ENCODE results near the gene SHC3.
A peak's percentile ranks its signal among the peaks of the same experiment; 100 is the strongest.

Gene SHC3

DNA sequence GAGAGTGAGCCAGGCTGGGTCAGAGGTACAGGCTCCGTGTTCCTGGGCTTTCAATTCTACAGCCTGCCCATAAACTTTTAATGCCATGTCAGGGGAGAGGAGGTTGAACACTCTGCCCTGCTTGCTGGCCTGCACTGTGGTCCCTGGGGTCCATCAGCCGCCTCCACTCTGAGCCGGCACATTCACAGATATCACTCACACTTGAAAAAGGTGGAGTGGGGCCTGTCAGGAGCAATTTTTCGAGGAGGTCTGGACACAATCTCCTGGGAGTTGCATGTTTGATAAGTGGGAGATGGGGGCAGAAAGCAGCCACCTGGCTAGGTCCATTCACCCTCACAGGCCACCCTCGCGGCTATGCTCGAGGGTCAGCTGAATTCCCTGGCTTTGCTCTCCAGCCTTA is 164.5 kb downstream of the SHC3 start:
- no peak for DNase-seq

DNA sequence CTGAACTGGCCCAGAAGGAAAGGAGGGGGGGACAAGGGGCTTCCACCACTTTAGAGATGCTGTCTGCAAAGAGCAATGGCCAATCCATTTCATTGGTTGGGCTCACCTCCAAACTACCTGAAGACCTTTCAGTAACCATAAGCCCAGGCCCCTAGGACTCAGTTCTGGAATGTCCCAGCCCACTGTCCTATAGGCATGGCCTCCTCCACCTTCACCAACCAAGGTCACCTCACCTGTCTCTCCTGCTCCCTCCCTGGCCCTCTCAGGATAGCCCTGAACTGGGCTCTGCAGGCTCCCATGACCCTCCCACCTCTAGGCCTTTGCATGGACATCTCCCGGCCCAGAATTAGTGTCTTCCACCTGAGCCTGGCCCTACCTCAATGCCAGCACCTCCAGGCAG is 165.0 kb downstream of the SHC3 start:
- no peak for DNase-seq

GRCh38 chr9:89012294-89013042 is 166.2 kb downstream of the SHC3 start:
- DNase-seq: no peak

DNA sequence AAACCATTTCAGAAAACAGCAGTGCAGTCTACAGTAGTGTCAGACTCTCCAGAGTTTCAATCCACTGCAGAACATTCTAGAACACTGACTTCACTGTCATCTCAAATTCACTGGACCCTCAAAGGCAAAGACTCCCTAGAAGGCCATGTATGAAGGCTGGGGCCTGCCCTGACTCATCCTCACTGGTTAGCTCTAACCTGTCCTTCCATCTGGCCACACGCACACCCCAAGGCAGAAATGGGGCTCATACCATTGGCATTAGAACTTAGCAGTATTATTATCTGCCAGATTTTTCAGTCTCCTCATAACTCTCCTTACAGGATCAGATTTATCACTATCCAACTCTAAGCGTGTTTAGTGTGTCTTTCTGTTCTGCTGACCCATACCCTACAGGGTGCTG is 166.9 kb downstream of the SHC3 start:
- DNase-seq: no peak

- DNase-seq: no peak
Observed at GRCh38 chr9:89010526-89011111, 168.0 kb downstream of the SHC3 start.

DNA sequence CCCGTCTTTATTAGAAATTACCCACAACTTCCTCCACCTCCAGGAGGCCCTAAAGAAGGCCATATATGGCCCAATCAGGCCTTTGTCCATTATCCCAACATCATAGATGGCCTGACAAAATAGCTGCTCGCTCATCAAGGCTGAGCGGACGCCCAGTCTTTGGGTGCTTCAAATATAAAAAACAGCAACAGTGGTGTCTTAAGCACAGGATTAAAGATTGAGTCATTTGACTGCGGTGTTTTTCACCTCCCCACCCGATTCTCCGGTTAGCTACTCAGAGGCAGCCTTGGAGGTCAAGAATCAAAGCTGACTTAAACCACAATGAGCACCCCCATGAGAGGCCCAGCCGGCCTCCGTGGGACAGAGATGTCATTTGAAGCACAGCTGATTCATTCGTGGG is 168.6 kb downstream of the SHC3 start:
- no peak for DNase-seq

DNA sequence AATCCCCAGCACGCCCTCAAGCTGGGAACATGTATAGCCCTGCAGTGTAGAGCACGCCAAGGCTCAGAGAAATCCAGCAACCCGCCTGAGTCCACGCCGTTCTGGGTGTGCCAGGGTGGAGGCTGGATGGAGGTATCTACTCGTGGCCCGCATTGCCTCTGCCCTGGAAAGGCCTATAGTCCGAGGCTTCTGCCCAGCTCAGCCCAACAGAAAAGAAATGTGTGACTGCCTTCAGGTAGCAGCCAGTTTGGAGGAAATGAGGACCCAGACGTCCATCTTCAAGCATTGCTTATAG is 169.1 kb downstream of the SHC3 start:
- no peak for DNase-seq

- DNase-seq: no peak
Observed at GRCh38 chr9:89008744-89009545, 169.7 kb downstream of the SHC3 start.

GRCh38 chr9:89008055-89008743 is 170.4 kb downstream of the SHC3 start:
- no peak for DNase-seq

- peak; percentile 33 for DNase-seq
Observed at GRCh38 chr9:89006996-89007967, 171.3 kb downstream of the SHC3 start.

GRCh38 chr9:89006267-89006666 is 172.4 kb downstream of the SHC3 start:
- no peak for DNase-seq

- DNase-seq: peak; percentile 40
Observed at GRCh38 chr9:89005323-89005722, 173.3 kb downstream of the SHC3 start.

GRCh38 chr9:89002987-89003386 is 175.6 kb downstream of the SHC3 start:
- no peak for DNase-seq

DNA sequence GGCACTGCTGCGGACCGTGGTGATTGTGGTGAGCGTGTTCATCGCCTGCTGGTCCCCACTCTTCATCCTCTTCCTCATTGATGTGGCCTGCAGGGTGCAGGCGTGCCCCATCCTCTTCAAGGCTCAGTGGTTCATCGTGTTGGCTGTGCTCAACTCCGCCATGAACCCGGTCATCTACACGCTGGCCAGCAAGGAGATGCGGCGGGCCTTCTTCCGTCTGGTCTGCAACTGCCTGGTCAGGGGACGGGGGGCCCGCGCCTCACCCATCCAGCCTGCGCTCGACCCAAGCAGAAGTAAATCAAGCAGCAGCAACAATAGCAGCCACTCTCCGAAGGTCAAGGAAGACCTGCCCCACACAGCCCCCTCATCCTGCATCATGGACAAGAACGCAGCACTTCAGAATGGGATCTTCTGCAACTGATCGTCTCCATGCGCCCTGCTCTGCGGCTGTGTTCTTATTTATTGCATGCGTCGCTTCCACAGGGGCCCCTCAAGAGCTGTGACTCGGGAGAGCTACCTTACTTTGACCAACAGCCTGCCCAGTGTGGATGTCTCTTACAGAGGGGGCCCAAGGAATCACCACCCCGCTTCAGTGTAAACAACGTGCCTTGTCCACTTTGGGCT is 176.6 kb downstream of the SHC3 start:
- DNase-seq: peak; percentile 47

- peak; percentile 92 for DNase-seq
Observed at GRCh38 chr9:89000973-89001916, 177.4 kb downstream of the SHC3 start.

DNA sequence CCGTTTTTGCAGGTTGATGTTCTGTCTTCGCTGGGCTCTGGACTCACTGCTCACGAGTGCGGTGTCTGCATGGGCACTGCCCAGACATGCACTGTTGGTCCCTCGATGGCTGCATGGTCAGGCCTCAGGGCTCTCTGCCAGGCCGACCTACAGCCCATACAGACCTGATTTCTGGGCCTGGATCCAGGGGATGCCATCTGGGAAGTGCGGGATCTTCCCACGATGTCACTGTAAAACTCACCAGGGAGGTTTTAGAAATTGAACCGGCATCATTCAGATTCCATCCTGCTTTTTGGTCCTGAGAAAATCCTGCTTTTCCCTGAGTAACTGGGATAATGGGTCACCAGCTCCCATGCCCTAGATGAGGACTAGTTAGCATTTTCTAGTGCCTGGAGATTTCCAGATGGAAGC is 178.2 kb downstream of the SHC3 start:
- peak; percentile 56 for DNase-seq

DNA sequence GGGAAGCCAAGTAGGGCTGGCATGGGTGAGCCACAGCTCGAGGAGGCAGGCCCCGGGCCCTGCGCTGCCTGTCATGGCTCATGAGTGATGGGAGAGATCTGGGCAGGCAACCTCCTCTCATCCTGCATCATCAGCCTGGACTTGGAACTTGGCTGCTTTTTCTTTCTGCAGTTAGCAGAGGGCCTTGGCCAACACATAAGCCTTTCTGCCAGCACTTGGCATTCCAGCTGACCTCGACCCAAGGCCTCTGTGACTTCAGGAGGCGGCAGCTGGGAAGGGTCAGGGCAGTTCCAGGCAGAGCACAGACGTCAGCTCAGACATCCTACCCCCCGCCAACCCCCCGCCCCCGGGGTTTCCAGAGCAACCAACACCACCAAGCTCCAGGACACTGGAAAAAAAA is 179.7 kb downstream of the SHC3 start:
- DNase-seq: peak; percentile 49

DNA sequence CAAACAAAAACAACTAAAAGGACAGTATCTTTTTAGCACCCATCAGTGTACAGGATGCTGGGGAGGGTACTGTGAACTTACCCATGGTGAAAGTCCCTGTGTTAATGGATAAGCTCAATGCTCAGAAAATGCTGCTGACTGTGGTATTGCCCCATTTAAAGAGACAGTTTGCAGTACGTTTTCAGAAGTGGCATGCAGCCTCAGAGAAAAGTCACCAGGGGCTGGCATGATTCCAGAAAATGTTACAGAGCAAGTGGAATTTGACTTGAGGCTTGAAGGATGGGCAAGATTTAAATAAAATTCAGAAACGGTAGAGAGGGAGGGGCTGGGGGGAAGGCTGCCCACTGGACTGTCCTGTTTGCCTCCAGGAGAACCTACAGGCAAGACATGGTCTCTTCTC is 180.1 kb downstream of the SHC3 start:
- DNase-seq: no peak

DNA sequence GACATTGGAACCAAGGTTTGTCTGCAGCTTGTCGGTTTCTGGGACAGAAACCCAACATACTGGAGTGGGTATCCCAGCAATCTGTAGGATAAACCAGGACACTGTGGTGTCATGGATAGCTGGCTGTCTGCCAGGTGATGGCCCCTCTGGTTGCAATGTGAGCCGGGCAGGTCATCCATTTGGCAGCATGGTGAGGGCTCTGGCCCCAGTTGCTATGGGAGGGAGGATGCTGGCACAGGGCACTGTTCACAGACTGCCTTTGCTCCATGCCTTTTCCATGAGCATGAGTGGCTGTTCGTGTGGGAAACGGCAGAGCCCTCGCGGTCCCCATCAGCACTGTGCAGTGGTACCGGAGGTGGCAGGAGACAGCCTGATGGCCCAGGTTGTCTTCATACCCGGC is 181.0 kb downstream of the SHC3 start:
- DNase-seq: peak; percentile 50

DNA sequence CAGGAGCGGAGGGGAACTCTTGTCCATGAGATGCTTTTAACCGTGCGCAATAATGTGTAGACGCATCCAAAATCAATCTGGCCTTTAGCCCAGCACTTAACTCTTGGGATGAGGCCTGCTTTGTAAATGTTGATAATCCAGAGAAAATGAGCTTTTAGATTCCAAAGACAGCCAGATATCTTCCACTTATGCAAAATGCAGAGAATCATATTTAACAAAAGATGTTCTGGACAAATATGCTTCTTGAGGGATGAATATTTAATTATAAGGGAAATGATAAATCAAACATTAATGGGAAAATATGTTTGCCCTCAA is 181.7 kb downstream of the SHC3 start:
- DNase-seq: no peak

All from activated CD8-positive, alpha-beta memory T cell treated with anti-CD3 and anti-CD28 coated beads for 24 hours (primary cell).